Right lobe of liver (tissue), 6 donors: ENCODE data around the gene KLHL35. TPM values are rescaled to one million over a fixed set of nuclear protein-coding genes. Genes with fewer than 3 reads are reported as not detected.

ENCODE experiments used
- ATAC-seq, 4 donors: fragments of 200-7000 bp; cut with Tn5 transposase; one replicate each; pipeline ENCODE4 v1.9.1; 2020; ENCODE audit warnings: mild to moderate bottlenecking in 4 of 4, moderate library complexity in 4 of 4
- DNase-seq, 3 donors: peaks; one replicate each; pipeline ENCODE4 v3.0.0-alpha.2; 2020
- H3K27ac ChIP-seq, 3 donors: fragments of 200-600 bp; one replicate each; pipeline ENCODE4 v1.8.0; 2022
- H3K27me3 ChIP-seq, 2 donors: fragments of 200-600 bp; one replicate each; pipeline ENCODE4 v1.8.0; 2022
- H3K36me3 ChIP-seq, 4 donors: fragments of 200-600 bp; sonication (generic) in 1 of 4; one replicate each; pipeline versions ENCODE4 v1.5.1 to v1.8.0; 2017 to 2022; ENCODE audit warnings: control low read depth in 1 of 4
- H3K4me1 ChIP-seq, 4 donors: fragments of 200-600 bp; sonication (generic) in 1 of 4; one replicate each; pipeline versions ENCODE4 v1.5.1 to v1.8.0; 2017 to 2022; ENCODE audit warnings: control low read depth in 1 of 4
- H3K4me3 ChIP-seq, 3 donors: fragments of 200-600 bp; one replicate each; pipeline ENCODE4 v1.8.0; 2022
- H3K9me3 ChIP-seq, 4 donors: fragments of 200-600 bp; sonication (generic) in 1 of 4; one replicate each; pipeline versions ENCODE4 v1.5.1 to v1.8.0; 2017 to 2022; ENCODE audit warnings: control low read depth in 1 of 4
- CTCF ChIP-seq, 4 donors: fragments of 200-600 bp in 3 of 4; fragments of 450-650 bp in 1 of 4; IDR thresholded peaks; one replicate each; pipeline versions ENCODE4 v1.5.1 to v1.8.0; 2016 to 2022; ENCODE audit warnings: antibody characterized with exemption in 4 of 4, mild to moderate bottlenecking in 2 of 4
- POLR2A ChIP-seq: fragments of 450-650 bp; IDR thresholded peaks from one replicate; pipeline ENCODE4 v1.6.1; 2017; ENCODE audit warnings: antibody characterized with exemption, mild to moderate bottlenecking
- WGBS: methylation state at CpG from one replicate; pipeline ENCODE4 v1.1.6; 2018; ENCODE audit warnings: low coverage, low lambda C conversion rate; ENCODE audit not compliant: insufficient coverage; ENCODE audit errors: missing lambda C conversion rate; 5-methylcytosine and 5-hydroxymethylcytosine counted together
- intact Hi-C, 2 donors: fragments of 100-400 bp; cut with DNase I; formaldehyde crosslinking; loops; one replicate each; pipeline versions ENCODE4 v1.11.2 to v1.14.1; 2022
- total RNA-seq, 6 experiments: library from RNA; depleted of rRNA in 2 of 6; stranded (reverse); fragments of >200 nt in 2 of 6; fragmentation: NEBNext Ultra II Directional in 3 of 6; extraction: Animal tissue kit (Norgen Biotek cat#: 25700) in 3 of 6; gene quantifications; one replicate each; pipeline versions ENCODE4 v1.1.0 to v1.2.4, GENCODE V29; 2016 to 2023
- donor health status: DM: no; HTN: yes; CAD: no.
- donor health status: DM: no; HTN: no; CAD: no.
- donor health status: DM: no; HTN: no; CAD: no.
- donor health status: DM: no; HTN: yes; CAD: no.
- donor health status: DM: no; HTN: yes; CAD: no.

The KLHL35 gene
- total RNA-seq, 6 experiments from 2014 or later, result 0.09 TPM; not detected in 5

GRCh38 chr11:75387736-75388294 is 45.2 kb downstream of the KLHL35 start:
- intact Hi-C loops, result loop anchor here (10.0 kb wide), 2 partner anchors 53 to 63 kb away; no protein-coding TSS in a partner anchor
- TF ChIP-seq CTCF (IDR thresholded peaks at IDR 0.05) (no peak), POLR2A (no peak)
- ATAC-seq (no peak), DNase-seq (no peak)
- Histone ChIP-seq H3K27ac (no peak overlapping the region), H3K4me1 (peaks cover 0 to 4% (median 0%) of the 10 kb centered on the region in 4 donors), H3K4me3 (no peak overlapping the region), H3K9me3 (no peaks in the 10 kb centered on the region), H3K36me3 (no peaks in the 10 kb centered on the region), H3K27me3 (no peaks in the 10 kb centered on the region)
- WGBS, result 63% methylated on average over 3 of the region's 3 CpGs

DNA sequence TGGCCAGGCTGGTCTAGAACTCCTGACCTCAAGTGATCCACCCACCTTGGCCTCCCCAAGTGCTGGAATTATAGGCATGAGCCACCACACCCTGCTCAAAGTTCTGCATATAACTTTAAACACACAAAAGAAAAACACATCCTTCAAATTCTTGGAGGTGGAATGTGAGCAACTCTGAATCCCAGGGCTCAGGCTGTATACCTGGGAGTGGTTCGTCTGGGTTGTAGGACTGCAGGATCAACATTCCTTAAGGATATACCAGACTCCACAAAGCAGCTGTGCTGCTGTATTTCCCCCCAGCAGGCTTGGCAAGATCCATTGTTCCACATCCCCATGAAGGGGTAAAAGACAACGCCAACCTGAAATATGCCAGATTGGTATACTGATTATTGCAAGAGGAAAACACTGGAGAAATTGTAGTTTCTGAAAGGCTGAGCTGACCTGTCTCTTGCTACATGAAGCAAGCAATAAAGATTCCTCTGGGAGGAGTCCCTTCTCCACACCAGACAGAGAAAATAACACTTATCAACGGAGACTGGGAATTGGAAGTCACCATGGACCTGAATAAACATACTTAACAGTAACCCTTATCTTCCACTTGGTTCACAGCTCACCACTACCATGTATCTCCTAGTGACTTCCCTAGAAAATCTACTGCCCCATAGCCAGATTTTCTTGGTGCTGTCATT is 45.9 kb downstream of the KLHL35 start:
- H3K27me3 ChIP-seq, result no peaks in the 10 kb centered on the region
- intact Hi-C loops, result loop anchor here (10.0 kb wide), 2 partner anchors 52 to 62 kb away; no protein-coding TSS in a partner anchor
- DNase-seq (no peak), ATAC-seq (no peak)
- no peaks in the 10 kb centered on the region for H3K36me3 ChIP-seq
- no peaks in the 10 kb centered on the region for H3K9me3 ChIP-seq
- H3K4me1 ChIP-seq, result peaks cover 0 to 4% (median 0%) of the 10 kb centered on the region in 4 donors
- 50% methylated on average over 3 of the region's 3 CpGs for WGBS
- no peak for TF ChIP-seq CTCF (IDR thresholded peaks at IDR 0.05)
- TF ChIP-seq POLR2A, result no peak
- no peak overlapping the region for H3K27ac ChIP-seq
- H3K4me3 ChIP-seq, result no peak overlapping the region

DNA sequence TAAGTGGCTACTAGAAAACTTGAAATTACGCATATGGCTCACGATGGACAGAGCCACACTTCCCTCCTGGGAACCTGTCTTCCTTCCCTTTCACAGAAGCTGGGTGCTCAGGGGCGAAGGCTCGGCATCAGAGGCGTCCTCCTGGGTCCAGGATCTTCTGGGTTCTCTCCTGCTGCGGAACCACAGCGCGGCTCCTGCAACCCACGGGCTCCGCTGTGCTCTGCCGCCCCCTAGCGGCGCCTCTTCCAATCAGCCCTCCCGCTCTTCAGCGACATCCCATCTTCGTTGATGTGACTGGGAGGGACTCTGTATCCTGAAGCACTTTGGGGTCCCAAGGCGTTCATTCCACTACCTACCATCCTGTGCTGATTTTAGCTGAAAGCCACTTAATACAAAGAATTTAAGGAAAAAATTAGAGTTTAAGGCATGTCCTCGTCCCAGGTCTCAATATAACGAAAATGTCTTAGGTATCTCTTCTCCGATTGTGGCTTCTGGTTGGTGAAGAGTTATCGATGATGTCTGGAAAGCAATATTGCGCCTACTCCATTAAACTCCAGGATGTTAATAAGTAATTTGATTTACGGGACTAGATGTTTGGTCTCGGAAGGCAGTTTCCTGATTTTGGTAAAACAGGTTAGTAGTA is 48.4 kb downstream of the KLHL35 start:
- ATAC-seq, result peak; percentile 88 to 95 (median 92)
- Histone ChIP-seq H3K4me1 (peaks cover 0 to 4% (median 0%) of the 10 kb centered on the region in 4 donors), H3K27me3 (no peaks in the 10 kb centered on the region), H3K4me3 (no peak overlapping the region), H3K36me3 (no peaks in the 10 kb centered on the region), H3K9me3 (no peaks in the 10 kb centered on the region), H3K27ac (no peak overlapping the region)
- 24% methylated on average over 19 of the region's 24 CpGs for WGBS
- peak; percentile 80 to 84 (median 82) for DNase-seq
- intact Hi-C loops, result loop anchor here (2.0 to 10.0 kb wide), 4 partner anchors 50 to 107 kb away; no protein-coding TSS in a partner anchor
- TF ChIP-seq POLR2A (no peak), CTCF (IDR thresholded peaks at IDR 0.05) (peak; percentile 94 to 98 (median 98))

DNA sequence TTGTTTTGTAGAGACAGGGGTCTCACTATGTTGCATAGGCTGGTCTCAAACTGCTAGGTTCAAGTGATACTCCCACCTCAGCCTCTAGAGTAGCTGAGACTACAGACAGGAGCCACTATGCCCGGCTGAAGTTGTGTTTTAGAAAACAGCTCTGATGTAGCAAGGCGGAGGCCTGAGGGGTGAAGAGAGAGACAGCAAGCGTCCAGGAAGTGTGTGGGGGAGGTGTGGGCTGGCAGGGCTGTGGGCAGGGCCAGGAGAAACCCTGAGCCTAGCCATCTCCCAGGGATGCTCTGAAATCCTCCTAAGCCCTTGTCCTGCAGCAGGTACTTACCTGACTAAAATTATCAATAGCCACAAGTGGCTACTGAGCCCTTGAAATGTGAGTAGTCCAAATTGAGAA is 49.8 kb downstream of the KLHL35 start:
- no peaks in the 10 kb centered on the region for H3K36me3 ChIP-seq
- ATAC-seq, result peak in 1 of 4 donors; percentile 22
- no peaks in the 10 kb centered on the region for H3K27me3 ChIP-seq
- no peak for TF ChIP-seq CTCF (IDR thresholded peaks at IDR 0.05)
- no peak for TF ChIP-seq POLR2A
- no peak overlapping the region for H3K4me3 ChIP-seq
- intact Hi-C loops, result loop anchor here (5.0 to 10.0 kb wide), 3 partner anchors 48 to 106 kb away; no protein-coding TSS in a partner anchor
- peaks cover 0 to under 1% (median 0%) of the 10 kb centered on the region in 4 donors for H3K4me1 ChIP-seq
- WGBS, result 60% methylated on average over 1 of the region's 3 CpGs
- no peak for DNase-seq
- no peaks in the 10 kb centered on the region for H3K9me3 ChIP-seq
- H3K27ac ChIP-seq, result no peak overlapping the region
